ENCODE results near the gene GPD2. TPM values are rescaled to one million over a fixed set of nuclear protein-coding genes. Genes with fewer than 3 reads are reported as not detected.
"Not testable (repeated sequence)": the region's sequence is repeated elsewhere in the genome, so short reads cannot be mapped to it uniquely, and the experiment has no call there.

The GPD2 gene
- total RNA-seq, 1 donor from 2014 or later, result 3.2 TPM

DNA sequence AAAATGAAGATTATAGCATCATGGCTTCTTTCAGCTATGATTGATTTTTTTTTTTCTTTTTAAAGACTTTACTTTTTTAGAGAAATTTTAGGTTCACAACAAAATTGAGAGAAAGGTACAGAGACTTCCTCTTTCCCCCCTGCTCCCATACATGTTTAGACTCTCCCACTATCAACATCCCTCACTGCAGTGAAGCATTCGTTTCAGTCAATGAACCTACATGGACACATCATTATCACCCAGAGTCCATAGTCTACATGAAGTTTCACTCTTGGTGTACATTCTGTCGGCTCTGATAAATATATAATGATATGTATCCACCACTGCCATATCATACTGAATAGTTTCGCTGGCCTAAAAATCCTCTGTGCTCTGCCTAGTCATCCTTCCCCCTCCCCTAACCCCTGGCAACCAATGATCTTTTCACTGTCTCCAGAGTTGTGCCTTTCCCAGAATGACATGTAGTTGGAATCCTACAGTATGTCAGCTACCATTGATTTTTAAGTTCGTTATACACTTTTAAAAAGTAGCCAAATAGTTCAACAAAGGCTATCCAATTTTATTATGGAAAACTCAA lies 86.8 kb downstream of the GPD2 start:
- ATAC-seq, result no peak
- DNase-seq (ENCODE audit: low spot score), result no peak

GRCh38 chr2:156526950-156527636 lies 90.9 kb downstream of the GPD2 start:
- ATAC-seq (no peak), DNase-seq (ENCODE audit: low spot score) (no peak)

DNA sequence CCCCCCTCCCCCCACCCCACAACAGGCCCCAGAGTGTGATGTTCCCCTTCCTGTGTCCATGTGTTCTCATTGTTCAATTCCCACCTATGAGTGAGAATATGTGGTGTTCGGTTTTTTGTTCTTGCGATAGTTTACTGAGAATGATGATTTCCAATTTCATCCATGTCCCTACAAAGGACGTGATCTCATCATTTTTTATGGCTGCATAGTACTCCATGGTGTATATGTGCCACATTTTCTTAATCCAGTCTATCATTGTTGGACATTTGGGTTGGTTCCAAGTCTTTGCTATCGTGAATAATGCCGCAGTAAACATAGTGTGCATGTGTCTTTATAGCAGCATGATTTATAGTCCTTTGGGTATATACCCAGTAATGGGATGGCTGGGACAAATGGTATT lies 92.4 kb downstream of the GPD2 start:
- DNase-seq (ENCODE audit: low spot score); ATAC-seq: not testable (repeated sequence)

DNA sequence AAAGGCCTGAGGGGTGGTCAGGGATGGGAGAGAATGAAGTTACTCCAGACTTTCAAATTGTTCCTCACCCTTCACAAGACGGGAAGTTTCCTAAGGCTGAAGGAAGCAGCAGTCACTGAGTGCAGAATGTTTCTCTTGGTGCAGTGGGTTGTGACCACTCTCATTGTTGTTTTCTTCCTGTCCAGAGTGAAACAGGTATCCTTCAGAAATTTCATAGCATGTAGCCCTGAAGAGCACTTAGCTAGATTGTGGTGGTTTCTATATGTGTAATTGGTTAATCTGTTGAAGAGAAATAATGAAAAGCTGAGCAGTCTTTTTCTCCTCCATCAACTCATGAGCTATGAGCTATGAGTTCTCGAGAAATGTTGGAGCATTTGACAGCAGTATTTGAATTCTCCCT lies 96.8 kb downstream of the GPD2 start:
- no peak for ATAC-seq
- no peak for DNase-seq (ENCODE audit: low spot score)

DNA sequence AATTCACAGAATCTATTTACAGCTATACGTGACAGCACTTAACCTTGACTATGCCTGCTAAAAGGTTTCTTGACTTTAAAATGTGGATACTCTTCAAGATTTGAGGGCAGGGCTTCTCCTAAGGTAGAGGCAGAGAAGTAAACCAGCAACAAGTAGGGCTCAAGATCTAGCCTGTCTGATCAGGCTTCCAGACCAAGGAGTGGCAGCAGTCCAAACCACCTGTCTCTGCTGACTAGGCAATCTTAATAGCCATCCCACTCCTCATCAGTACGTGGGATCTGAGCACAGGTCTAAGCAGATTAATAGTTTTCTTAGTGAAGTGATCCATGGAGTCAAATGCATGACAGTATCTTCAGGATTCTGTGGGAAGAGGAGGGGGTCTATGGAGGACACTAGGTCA lies 100.4 kb downstream of the GPD2 start:
- ATAC-seq (no peak), DNase-seq (ENCODE audit: low spot score) (no peak)

GRCh38 chr2:156537141-156537540 lies 101.0 kb downstream of the GPD2 start:
- ATAC-seq (no peak), DNase-seq (ENCODE audit: low spot score) (no peak)

- DNase-seq (ENCODE audit: low spot score), result no peak
- no peak for ATAC-seq
Observed at GRCh38 chr2:156538083-156538504, 101.9 kb downstream of the GPD2 start.

DNA sequence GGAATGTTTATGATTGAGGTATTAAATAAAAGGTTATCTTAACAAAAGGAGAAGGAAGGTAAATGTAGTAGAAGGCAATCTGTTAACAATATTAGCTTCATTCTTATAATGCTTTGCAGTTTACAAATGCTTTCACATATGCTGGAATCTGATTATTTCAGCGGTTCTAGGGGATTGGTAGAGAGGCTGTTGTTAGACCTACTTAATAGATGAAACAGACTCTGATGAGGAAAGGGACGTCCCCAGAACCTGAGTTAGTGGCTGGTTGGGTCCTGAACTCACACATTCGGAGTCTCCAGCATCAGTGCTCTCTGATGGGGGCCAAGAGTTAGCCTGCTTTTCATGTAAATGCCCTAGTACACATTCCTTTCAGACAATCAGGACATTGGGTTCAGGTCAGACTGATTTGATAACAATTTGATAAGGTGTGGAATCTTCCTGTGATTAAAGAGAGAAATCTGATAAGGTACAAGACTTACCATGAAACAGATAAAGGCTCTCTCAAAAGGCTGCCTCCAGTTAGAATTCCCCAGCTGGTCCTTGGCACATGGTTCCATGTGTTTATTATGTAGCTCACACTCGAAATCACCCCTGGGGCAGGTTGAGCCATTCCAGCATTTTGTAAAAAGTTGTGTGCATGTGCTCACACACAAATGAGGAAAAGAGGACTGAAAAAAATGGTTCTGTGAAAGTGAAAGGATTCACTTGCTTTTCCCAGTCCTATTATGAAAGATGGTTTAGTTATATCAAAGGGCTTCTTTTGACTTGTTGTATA lies 103.1 kb downstream of the GPD2 start:
- ATAC-seq (no peak), DNase-seq (ENCODE audit: low spot score) (no peak)

DNA sequence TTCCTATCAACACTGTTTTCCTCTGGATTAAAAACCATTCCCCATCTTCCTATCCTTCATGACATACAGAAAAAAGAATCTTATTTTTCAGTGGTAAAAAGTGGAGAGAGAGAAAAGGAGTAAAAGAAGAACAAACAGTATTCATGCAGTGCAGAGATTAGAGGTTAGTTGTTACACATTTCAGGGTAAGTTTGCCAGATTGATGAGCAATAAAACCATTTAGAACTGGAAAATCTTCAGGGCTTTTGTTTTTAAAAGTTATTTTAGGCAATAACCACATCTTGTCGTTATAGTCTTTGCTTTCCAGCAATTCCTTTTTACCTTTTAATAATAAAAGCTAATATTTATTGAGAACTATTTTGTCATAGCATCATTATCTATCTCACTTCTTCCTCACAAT lies 104.5 kb downstream of the GPD2 start:
- no peak for ATAC-seq
- DNase-seq (ENCODE audit: low spot score), result no peak

GRCh38 chr2:156541229-156541628 lies 105.0 kb downstream of the GPD2 start:
- DNase-seq (ENCODE audit: low spot score), result no peak
- ATAC-seq, result no peak

GRCh38 chr2:156541706-156542105 lies 105.5 kb downstream of the GPD2 start:
- no peak for ATAC-seq
- DNase-seq (ENCODE audit: low spot score), result no peak

- ATAC-seq (no peak), DNase-seq (ENCODE audit: low spot score) (no peak)
Observed at GRCh38 chr2:156548413-156548812, 112.2 kb downstream of the GPD2 start.

GRCh38 chr2:156553714-156554442 lies 117.7 kb downstream of the GPD2 start:
- ATAC-seq, result no peak
- no peak for DNase-seq (ENCODE audit: low spot score)

DNA sequence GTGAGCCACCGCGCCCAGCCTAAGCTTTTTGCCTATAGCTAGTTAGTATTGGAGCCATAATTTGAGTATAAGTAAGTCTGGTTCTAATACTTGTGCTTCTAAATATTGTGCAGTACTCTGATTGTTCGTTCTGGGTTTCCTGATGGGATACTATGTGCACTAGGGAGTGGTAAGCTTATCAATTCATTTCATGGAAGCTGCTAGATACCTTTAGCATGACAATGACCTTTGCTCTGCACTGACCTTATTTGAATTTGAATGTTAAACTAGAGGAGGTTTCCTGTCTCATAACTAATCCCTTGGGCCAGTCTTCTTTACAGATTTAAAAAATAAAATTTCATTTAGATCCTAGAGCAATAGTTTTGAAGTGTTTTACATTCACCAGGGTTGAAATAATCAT lies 125.1 kb downstream of the GPD2 start:
- ATAC-seq, result no peak
- no peak for DNase-seq (ENCODE audit: low spot score)

GRCh38 chr2:156562124-156562523 lies 125.9 kb downstream of the GPD2 start:
- DNase-seq (ENCODE audit: low spot score) (no peak), ATAC-seq (no peak)

DNA sequence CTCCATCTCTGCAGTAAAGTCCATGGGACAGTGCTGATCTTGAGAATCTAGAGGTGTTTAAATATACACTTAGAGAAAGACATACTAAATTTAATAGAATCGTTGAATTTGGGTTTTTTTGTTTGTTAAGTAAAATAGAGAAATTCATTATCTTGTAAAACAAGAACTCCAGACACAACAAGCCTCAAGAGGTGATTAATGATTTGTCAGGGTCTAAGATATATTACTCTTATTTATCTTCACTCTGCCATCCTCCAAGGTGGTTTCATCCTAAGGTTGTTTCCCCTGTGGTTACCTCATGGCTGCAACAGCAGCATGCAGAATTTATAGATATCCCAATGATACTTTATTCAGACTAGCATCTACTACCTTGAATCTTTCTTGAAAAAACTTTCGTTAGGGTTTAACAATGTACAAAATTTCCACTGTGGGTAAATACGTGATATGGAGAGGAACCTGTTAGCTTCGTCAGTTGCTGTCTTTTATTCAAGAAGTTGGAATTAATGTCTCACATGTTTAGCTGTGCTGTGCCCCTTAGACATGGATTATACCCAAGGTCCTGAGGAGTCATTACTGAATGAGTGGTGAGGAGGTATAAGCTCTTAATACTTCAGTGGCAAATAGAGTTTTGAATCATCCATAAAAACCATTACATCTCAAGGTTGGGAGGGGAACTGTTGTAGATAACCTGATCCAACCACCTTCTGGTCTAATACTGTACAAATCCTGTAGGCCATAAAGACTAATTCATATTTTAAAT lies 128.0 kb downstream of the GPD2 start:
- no peak for DNase-seq (ENCODE audit: low spot score)
- no peak for ATAC-seq

DNA sequence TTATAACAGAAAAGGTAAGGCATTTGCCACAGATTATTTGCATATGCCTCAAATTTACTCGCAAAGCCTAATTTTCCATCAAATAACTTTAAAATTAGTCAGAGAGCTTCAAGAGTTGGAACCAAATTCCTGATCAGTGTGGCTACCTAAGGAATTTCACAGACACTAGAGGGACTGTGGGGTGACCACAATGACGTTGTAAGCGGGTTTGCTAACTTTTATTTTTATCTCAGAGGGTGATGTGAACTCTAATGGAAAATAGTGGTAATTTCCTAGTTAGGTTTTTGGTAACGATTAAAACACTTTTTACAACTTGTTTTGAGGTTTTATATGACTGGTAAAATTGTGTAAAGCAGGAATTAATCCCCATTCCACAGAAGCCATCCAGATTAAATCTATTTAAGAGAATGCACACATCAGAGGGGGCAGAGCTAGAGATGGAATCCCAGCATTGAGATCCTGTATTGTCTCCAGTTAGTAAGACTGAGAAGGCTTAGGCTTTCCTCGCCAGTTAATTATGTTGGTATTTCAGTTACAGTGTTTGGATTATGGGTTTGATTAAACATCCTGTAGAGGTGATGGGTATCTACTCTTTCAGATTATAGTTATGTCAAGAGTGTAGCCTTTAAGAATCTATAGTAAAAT lies 129.0 kb downstream of the GPD2 start:
- ATAC-seq, result no peak
- DNase-seq (ENCODE audit: low spot score), result no peak

DNA sequence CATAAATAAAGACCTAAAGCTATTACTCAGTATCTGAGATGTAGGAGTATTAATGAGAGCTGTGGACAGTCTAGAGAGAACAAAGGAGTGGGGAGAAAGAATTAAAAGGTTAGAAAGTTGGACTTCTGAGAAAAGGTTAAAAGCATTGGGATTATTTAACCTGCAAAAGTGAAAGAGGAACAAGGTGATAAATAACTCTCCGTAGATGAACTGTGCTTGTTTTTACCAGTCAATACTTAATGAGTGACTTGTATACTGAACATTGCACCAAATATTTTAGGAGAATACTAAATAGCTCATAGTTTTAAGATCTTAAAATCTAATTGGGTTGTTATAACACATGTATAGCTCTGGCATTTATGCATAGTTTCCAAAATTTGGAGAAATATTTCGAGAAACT lies 137.5 kb downstream of the GPD2 start:
- ATAC-seq, result no peak

GRCh38 chr2:156574112-156574511 lies 137.9 kb downstream of the GPD2 start:
- no peak for ATAC-seq

More for the DNA sequence above, 137.5 kb downstream of the GPD2 start:
- DNase-seq (ENCODE audit: low spot score), result no peak

DNA sequence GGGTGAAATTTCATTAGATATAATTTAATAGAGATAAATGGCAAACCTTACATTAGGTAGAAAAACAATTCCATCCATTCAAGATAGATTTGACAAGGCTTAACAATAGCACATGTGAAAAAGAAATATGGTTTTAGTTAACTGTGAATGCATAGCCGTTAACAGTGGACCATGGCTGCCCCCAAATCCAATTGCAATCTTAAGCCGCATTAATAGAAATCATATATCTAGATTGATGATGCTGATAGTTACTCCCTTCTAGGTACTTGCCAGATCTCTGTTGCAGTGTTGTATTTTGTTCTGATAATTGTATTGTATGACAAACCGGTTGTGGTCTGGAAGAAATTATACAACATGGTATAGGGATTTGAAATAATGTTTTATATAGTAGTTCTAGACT lies 139.8 kb downstream of the GPD2 start:
- DNase-seq (ENCODE audit: low spot score), result no peak
- ATAC-seq, result no peak

More at GRCh38 chr2:156574112-156574511, 137.9 kb downstream of the GPD2 start:
- no peak for DNase-seq (ENCODE audit: low spot score)

Data from left lobe of liver (tissue), 2 donors.